NCI-H2227 treated with DMSO at 0.1 percent for 48 hours (cell line): Measurements from ENCODE around the gene FAM240A.

Experiments
- DNase-seq: peaks from one replicate; lab custom pipeline; 2025; lab: John Stamatoyannopoulos, UW

The FAM240A gene

GRCh38 chr3:46662771-46663551 lies 50.6 kb downstream of the FAM240A start:
- DNase-seq: peak; percentile 2

- DNase-seq: peak; percentile 89
These were observed 51.3 kb downstream of the FAM240A start for GRCh38 chr3:46663591-46664135.

GRCh38 chr3:46664188-46664970 lies 52.1 kb downstream of the FAM240A start:
- DNase-seq: no peak

- no peak for DNase-seq
These were observed 52.8 kb downstream of the FAM240A start for GRCh38 chr3:46664971-46665762.

- no peak for DNase-seq
These were observed 53.6 kb downstream of the FAM240A start for GRCh38 chr3:46665763-46666452.

- no peak for DNase-seq
These were observed 54.1 kb downstream of the FAM240A start for GRCh38 chr3:46666453-46666845.

GRCh38 chr3:46667061-46667621 lies 54.8 kb downstream of the FAM240A start:
- DNase-seq: no peak

GRCh38 chr3:46667657-46668056 lies 55.3 kb downstream of the FAM240A start:
- DNase-seq: no peak

GRCh38 chr3:46668116-46668515 lies 55.8 kb downstream of the FAM240A start:
- DNase-seq: no peak

GRCh38 chr3:46668591-46668990 lies 56.3 kb downstream of the FAM240A start:
- no peak for DNase-seq

- no peak for DNase-seq
These were observed 57.1 kb downstream of the FAM240A start for GRCh38 chr3:46669191-46669999.

GRCh38 chr3:46670000-46670890 lies 57.9 kb downstream of the FAM240A start:
- no peak for DNase-seq

- no peak for DNase-seq
These were observed 58.6 kb downstream of the FAM240A start for GRCh38 chr3:46670891-46671427.

- DNase-seq: no peak
These were observed 59.4 kb downstream of the FAM240A start for GRCh38 chr3:46671541-46672348.

GRCh38 chr3:46672349-46672695 lies 60.0 kb downstream of the FAM240A start:
- DNase-seq: no peak

- DNase-seq: no peak
These were observed 61.1 kb downstream of the FAM240A start for GRCh38 chr3:46673151-46674030.
